ENCODE measurements around the gene COPS9. TPM values are rescaled to one million over a fixed set of nuclear protein-coding genes. Genes with fewer than 3 reads are reported as not detected.

The COPS9 gene
- total RNA-seq, 1 experiment from 2014 or later: 473 TPM

DNA sequence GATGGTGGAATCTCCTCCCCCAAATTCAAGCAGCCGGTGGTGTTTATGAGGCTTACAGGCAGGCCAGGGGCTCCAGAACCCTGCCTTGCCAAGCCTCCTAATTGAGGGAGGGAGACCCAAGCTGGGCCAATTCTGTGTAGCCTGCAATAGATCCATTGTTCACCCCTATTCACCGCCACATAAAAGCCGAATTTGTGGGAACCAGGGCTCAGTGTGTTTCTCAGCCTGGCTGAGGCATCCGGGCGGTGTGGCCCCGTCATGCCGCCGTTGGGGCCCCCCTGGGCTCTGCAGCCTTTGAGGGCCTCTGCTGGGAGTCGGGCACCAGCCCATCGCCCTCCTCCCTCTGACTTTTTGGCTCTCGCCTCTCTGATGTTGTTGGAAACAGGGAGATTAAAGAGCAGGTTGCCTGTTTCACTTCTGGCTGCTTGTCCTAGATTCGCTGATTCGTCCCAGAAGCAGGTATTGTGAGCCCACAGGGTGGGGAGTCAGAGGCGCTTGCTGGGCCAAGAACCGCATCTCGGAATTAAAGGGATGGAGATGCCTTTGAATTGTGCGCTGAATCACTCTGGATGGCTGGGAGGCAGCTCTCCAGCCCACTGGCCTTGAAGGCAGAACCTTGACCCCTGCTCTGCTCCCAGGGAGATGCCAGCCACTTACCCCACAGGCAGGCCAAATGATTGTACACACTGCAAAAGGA is 19.1 kb upstream of the COPS9 start:
- no peaks in the 10 kb centered on the region for H3K36me3 ChIP-seq (ENCODE audit: low read depth, low read length)
- H3K9ac ChIP-seq (ENCODE audit: low read length): no peak overlapping the region
- BruUV-seq (replicated peaks): no TSS peak
- ChIA-PET CTCF (no interaction called here), POLR2A (ENCODE audit: unreplicated experiment) (no interaction called here)
- H3K27ac ChIP-seq (ENCODE audit: low read length): no peak overlapping the region
- peaks cover 23% of the 10 kb centered on the region for H3K27me3 ChIP-seq (ENCODE audit: low read length)
- intact Hi-C loops (cut with micrococcal nuclease): no loop called here
- H4K20me1 ChIP-seq (ENCODE audit: low read length): no peaks in the 10 kb centered on the region
- no peaks in the 10 kb centered on the region for H3K79me2 ChIP-seq (ENCODE audit: low read length)
- H3K9me3 ChIP-seq (ENCODE audit: low read length): no peaks in the 10 kb centered on the region
- DNase-seq (no peak), ATAC-seq (no peak)
- TF ChIP-seq EZH2phosphoT487 (IDR thresholded peaks at IDR 0.05; ENCODE audit: borderline replicate concordance, low read length) (no peak), EZH2 (IDR thresholded peaks at IDR 0.05; ENCODE audit: low read length, unreplicated experiment) (no peak)
- TF ChIP-seq, protein P1, sequence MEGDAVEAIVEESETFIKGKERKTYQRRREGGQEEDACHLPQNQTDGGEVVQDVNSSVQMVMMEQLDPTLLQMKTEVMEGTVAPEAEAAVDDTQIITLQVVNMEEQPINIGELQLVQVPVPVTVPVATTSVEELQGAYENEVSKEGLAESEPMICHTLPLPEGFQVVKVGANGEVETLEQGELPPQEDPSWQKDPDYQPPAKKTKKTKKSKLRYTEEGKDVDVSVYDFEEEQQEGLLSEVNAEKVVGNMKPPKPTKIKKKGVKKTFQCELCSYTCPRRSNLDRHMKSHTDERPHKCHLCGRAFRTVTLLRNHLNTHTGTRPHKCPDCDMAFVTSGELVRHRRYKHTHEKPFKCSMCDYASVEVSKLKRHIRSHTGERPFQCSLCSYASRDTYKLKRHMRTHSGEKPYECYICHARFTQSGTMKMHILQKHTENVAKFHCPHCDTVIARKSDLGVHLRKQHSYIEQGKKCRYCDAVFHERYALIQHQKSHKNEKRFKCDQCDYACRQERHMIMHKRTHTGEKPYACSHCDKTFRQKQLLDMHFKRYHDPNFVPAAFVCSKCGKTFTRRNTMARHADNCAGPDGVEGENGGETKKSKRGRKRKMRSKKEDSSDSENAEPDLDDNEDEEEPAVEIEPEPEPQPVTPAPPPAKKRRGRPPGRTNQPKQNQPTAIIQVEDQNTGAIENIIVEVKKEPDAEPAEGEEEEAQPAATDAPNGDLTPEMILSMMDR (conservative IDR thresholded peaks at IDR 0.05; ENCODE audit: low read depth, low read length): no peak
- no peaks in the 10 kb centered on the region for H3F3A ChIP-seq (ENCODE audit: low read length, unreplicated experiment)
- no peak overlapping the region for H2AFZ ChIP-seq (ENCODE audit: low read length)
- H3K4me3 ChIP-seq (ENCODE audit: low read length): no peak overlapping the region
- H3K9me2 ChIP-seq (replicated peaks; ENCODE audit: low read length): no peaks in the 10 kb centered on the region
- no peaks in the 10 kb centered on the region for H3K4me1 ChIP-seq (ENCODE audit: insufficient read depth, low read length)
- H3K4me2 ChIP-seq (ENCODE audit: low read length): no peak overlapping the region

DNA sequence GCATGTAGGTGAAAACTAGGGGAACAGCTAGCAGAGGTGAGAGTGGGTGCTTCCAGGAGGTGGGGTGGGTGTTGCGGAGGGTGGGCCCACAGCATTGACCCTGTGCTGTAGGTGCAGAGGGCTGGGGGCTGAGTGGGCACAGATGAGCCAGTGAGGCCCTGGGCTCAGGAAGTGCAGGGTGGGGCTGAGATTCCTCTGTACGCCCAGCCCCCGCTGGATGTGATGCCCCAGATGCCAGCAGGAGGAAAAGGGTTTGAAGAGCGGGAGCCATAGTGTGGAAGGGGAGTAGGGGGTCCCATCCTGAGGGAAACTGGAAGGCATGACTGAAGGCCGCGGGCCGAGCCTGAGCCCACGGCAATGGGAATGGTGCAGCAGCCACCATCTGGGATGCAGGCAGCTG is 18.5 kb upstream of the COPS9 start:
- Histone ChIP-seq H4K20me1 (ENCODE audit: low read length) (no peaks in the 10 kb centered on the region), H2AFZ (ENCODE audit: low read length) (no peak overlapping the region), H3K9ac (ENCODE audit: low read length) (no peak overlapping the region), H3K4me1 (ENCODE audit: insufficient read depth, low read length) (no peaks in the 10 kb centered on the region), H3F3A (ENCODE audit: low read length, unreplicated experiment) (no peaks in the 10 kb centered on the region), H3K36me3 (ENCODE audit: low read depth, low read length) (no peaks in the 10 kb centered on the region), H3K27ac (ENCODE audit: low read length) (no peak overlapping the region), H3K9me2 (replicated peaks; ENCODE audit: low read length) (no peaks in the 10 kb centered on the region), H3K79me2 (ENCODE audit: low read length) (no peaks in the 10 kb centered on the region), H3K4me3 (ENCODE audit: low read length) (no peak overlapping the region), H3K27me3 (ENCODE audit: low read length) (peaks cover 23% of the 10 kb centered on the region), H3K4me2 (ENCODE audit: low read length) (no peak overlapping the region), H3K9me3 (ENCODE audit: low read length) (no peaks in the 10 kb centered on the region)
- TF ChIP-seq EZH2phosphoT487 (IDR thresholded peaks at IDR 0.05; ENCODE audit: borderline replicate concordance, low read length) (no peak), EZH2 (IDR thresholded peaks at IDR 0.05; ENCODE audit: low read length, unreplicated experiment) (no peak)
- TF ChIP-seq, protein P1 (conservative IDR thresholded peaks at IDR 0.05; ENCODE audit: low read depth, low read length): no peak
- BruUV-seq (replicated peaks): no TSS peak
- ATAC-seq (no peak), DNase-seq (no peak)
- ChIA-PET POLR2A (ENCODE audit: unreplicated experiment) (interaction anchor here (0.6 kb wide), 1 partner anchor 51 kb away, joined by 5 read pairs; no protein-coding TSS in a partner anchor), CTCF (no interaction called here)
- intact Hi-C loops (cut with micrococcal nuclease): no loop called here

DNA sequence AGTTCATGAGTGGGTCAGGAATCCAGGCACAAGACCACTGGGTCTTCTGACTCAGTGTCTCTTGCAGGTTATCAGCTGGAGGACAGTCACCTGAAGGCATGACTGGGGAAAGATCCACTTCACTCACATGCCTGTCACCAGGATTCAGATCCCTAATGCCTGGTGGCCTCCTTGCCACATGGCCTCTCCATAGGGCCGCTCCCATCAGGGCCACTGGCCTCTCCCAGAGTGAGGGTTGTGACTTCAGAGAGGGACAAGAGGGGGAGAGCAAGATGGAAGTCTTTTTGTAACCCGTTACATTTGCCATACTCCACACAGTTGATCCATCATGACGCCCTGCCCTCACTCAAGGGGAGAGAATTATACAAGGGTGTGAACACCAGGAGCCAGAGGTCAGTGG is 17.3 kb upstream of the COPS9 start:
- CTCF ChIA-PET: no interaction called here

More for the DNA sequence above, 17.3 kb upstream of the COPS9 start:
- POLR2A ChIA-PET (ENCODE audit: unreplicated experiment): no interaction called here
- Histone ChIP-seq H3K4me1 (ENCODE audit: insufficient read depth, low read length) (no peaks in the 10 kb centered on the region), H3K4me2 (ENCODE audit: low read length) (no peak overlapping the region), H3K9me2 (replicated peaks; ENCODE audit: low read length) (no peaks in the 10 kb centered on the region), H3K27ac (ENCODE audit: low read length) (no peak overlapping the region), H4K20me1 (ENCODE audit: low read length) (no peaks in the 10 kb centered on the region), H3K4me3 (ENCODE audit: low read length) (no peak overlapping the region), H3K9me3 (ENCODE audit: low read length) (no peaks in the 10 kb centered on the region), H3K79me2 (ENCODE audit: low read length) (no peaks in the 10 kb centered on the region), H3K36me3 (ENCODE audit: low read depth, low read length) (no peaks in the 10 kb centered on the region), H3K27me3 (ENCODE audit: low read length) (peaks cover 23% of the 10 kb centered on the region), H3K9ac (ENCODE audit: low read length) (no peak overlapping the region), H2AFZ (ENCODE audit: low read length) (no peak overlapping the region), H3F3A (ENCODE audit: low read length, unreplicated experiment) (no peaks in the 10 kb centered on the region)
- intact Hi-C loops (cut with micrococcal nuclease): no loop called here
- no TSS peak for BruUV-seq (replicated peaks)
- ATAC-seq (no peak), DNase-seq (no peak)
- TF ChIP-seq EZH2phosphoT487 (IDR thresholded peaks at IDR 0.05; ENCODE audit: borderline replicate concordance, low read length): no peak

Data from PC-3 (cell line).